ENCODE measurements around the gene DLG5. TPM values are rescaled to one million over a fixed set of nuclear protein-coding genes. Genes with fewer than 3 reads are reported as not detected.

DLG5 gene
- total and polyA plus RNA-seq, 9 of the 15 experiments (the other 6 are each of a cell fraction or from before 2014, with no cell fraction given): 1.4 to 26.8 (median 11.2) TPM

DNA sequence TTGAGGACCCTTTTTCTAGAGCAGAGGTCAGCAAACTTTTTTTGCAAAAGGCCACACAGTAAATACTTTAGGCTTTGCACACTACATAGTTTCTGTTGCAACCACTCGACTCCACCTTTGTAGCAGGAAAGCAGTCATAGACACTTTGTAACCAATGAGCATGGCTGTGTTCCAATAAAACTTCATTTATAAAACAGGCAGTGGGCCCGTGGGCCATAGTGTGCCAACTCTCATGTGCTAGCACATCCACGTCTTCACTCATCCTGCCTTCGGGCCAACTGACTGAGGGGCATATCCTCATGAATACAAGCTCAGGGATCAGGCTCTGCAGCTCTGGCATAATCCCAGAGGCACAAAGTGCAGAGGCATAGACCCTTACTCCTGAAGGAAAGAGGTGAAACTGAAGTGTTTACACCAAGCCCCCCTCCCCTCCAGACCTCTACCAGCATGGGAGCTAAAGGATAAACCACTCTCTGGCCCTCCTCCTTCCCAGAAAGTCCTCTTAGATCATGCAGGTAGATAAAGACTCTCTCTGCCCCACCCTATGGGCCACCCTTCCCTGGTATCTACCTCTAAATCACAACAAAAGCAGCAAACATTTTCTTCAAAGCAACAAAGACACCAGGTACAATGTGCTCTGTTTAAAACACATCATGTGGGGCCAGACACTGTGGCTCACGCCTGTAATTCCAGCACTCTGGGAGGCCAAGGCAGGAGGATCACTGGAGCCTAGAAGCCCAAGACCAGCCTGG lies 71.0 kb downstream of the DLG5 start:
- no TSS peak for BruUV-seq (replicated peaks)
- intact Hi-C loops (cut with micrococcal nuclease): no loop called here
- Histone ChIP-seq H3K27me3 (ENCODE audit: control insufficient read depth in 2 of 2, insufficient read depth in 2 of 2, low read length in 2 of 2) (no peaks in the 10 kb centered on the region), H3K36me3 (ENCODE audit: control insufficient read depth, insufficient read depth, low read length) (peaks cover 46% of the 10 kb centered on the region; the same call in 2 of the 3 replicates), H3K4me2 (ENCODE audit: insufficient read depth, low read length) (no peak overlapping the region), H3K27ac (ENCODE audit: extremely low read depth, low read depth, low read length) (no peak overlapping the region), H3K9ac (ENCODE audit: insufficient read depth in 1 of 2, low read depth in 2 of 2, low read length in 2 of 2) (no peak overlapping the region), H2AFZ (ENCODE audit: low read depth, low read length) (no peak overlapping the region), H4K20me1 (replicated peaks; ENCODE audit: control insufficient read depth, insufficient read depth, low read length) (no peaks in the 10 kb centered on the region; the same call in 1 of the 2 replicates), H3K9me1 (ENCODE audit: control insufficient read depth, insufficient read depth, low read length) (peaks cover 4% of the 10 kb centered on the region), H3K79me2 (ENCODE audit: control insufficient read depth, insufficient read depth, low read length) (no peaks in the 10 kb centered on the region), H3K4me3 (no peak overlapping the region), H3K4me1 (replicated peaks in 1 of 2; ENCODE audit: control insufficient read depth in 2 of 2, insufficient read depth in 2 of 2, low read length in 2 of 2) (0 out of 5 replicates have a peak, but pooled peaks cover 0 to 3% of the 10 kb centered on the region in 2 experiments), H3K9me3 (replicated peaks; ENCODE audit: control insufficient read depth, insufficient read depth, low read depth, low read length) (no peaks in the 10 kb centered on the region)
- WGBS (ENCODE audit: insufficient coverage, low coverage, missing lambda C conversion rate): 83% methylated on average over 5 of the region's 5 CpGs
- ChIA-PET POLR2A (interaction anchor here (1.0 to 1.1 kb wide), 2 partner anchors 18 to 22 kb away, joined by 3 read pairs; no protein-coding TSS in a partner anchor), CTCF (ENCODE audit: low intra/inter-chr PET ratio) (no interaction called here)
- no peak for FAIRE-seq
- TF ChIP-seq, protein P1, sequence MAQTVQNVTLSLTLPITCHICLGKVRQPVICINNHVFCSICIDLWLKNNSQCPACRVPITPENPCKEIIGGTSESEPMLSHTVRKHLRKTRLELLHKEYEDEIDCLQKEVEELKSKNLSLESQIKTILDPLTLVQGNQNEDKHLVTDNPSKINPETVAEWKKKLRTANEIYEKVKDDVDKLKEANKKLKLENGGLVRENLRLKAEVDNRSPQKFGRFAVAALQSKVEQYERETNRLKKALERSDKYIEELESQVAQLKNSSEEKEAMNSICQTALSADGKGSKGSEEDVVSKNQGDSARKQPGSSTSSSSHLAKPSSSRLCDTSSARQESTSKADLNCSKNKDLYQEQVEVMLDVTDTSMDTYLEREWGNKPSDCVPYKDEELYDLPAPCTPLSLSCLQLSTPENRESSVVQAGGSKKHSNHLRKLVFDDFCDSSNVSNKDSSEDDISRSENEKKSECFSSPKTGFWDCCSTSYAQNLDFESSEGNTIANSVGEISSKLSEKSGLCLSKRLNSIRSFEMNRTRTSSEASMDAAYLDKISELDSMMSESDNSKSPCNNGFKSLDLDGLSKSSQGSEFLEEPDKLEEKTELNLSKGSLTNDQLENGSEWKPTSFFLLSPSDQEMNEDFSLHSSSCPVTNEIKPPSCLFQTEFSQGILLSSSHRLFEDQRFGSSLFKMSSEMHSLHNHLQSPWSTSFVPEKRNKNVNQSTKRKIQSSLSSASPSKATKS (CRISPR knock-in tag; IDR thresholded peaks at IDR 0.05): no peak
- TF ChIP-seq KDM5B (IDR thresholded peaks at IDR 0.05; ENCODE audit: insufficient replicate concordance, low read depth, low read length) (no peak), KDM2B (CRISPR knock-in tag; IDR thresholded peaks at IDR 0.05) (no peak), FOXP1 (CRISPR knock-in tag; IDR thresholded peaks at IDR 0.05) (no peak), PCBP2 (IDR thresholded peaks at IDR 0.05; ENCODE audit: low read depth, low read length, poor library complexity, severe bottlenecking) (no peak), TCFL5 (CRISPR knock-in tag; conservative IDR thresholded peaks at IDR 0.05) (no peak), ZNF764 (CRISPR knock-in tag; IDR thresholded peaks at IDR 0.05; ENCODE audit: low read depth) (no peak)
- TF ChIP-seq, protein P2, sequence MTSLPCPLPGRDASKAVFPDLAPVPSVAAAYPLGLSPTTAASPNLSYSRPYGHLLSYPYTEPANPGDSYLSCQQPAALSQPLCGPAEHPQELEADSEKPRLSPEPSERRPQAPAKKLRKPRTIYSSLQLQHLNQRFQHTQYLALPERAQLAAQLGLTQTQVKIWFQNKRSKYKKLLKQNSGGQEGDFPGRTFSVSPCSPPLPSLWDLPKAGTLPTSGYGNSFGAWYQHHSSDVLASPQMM (CRISPR knock-in tag; IDR thresholded peaks at IDR 0.05): no peak
- no peak for DNase-seq (ENCODE audit: extremely low read depth in 1 of 4, low spot score in 3 of 4)
- no peak for ATAC-seq
- in situ Hi-C loops (cut with MboI): loop anchor here (5.0 kb wide), 1 partner anchor 117 kb away; no protein-coding TSS in a partner anchor
